HepG2 (cell line): Measurements from ENCODE around the gene CDC42BPG. TPM values are rescaled to one million over a fixed set of nuclear protein-coding genes. Genes with fewer than 3 reads are reported as not detected.

Experiments used
- AGO2 ChIP-seq: fragments of 200-400 bp; formaldehyde crosslinking; optimal IDR thresholded peaks from 2 replicates; pipeline ENCODE3; 2017; ENCODE audit warnings: mild to moderate bottlenecking, low read depth, low read length, moderate library complexity
- BATF2 ChIP-seq: sonication (generic); formaldehyde crosslinking; IDR thresholded peaks from 2 replicates; pipeline ENCODE4 v1.8.0; 2022; ENCODE audit warnings: mild to moderate bottlenecking, missing genetic modification reagents, moderate library complexity
- CREB1 ChIP-seq, 2 experiments: fragments of 450-650 bp in 1 of 2; IDR thresholded peaks; 2 replicates each; pipeline ENCODE4 v1.6.1; 2016 to 2017; ENCODE audit warnings: control low read depth in 1 of 2, mild to moderate bottlenecking in 1 of 2, missing compliant biosample characterization in 1 of 2, missing genetic modification characterization in 1 of 2
- ELK4 ChIP-seq: sonication (generic); formaldehyde crosslinking; IDR thresholded peaks from 2 replicates; pipeline ENCODE4 v1.9.0; 2021; ENCODE audit warnings: missing genetic modification reagents, borderline replicate concordance
- GMEB1 ChIP-seq: sonication (generic); formaldehyde crosslinking; IDR thresholded peaks from 2 replicates; pipeline ENCODE4 v1.5.1; 2020; ENCODE audit warnings: missing genetic modification reagents, mild to moderate bottlenecking, borderline replicate concordance
- GTF3A ChIP-seq: sonication (generic); formaldehyde crosslinking; conservative IDR thresholded peaks from 2 replicates; pipeline ENCODE4 v1.4.0; 2020; ENCODE audit warnings: mild to moderate bottlenecking, missing genetic modification reagents
- HNF4A ChIP-seq: sonication (generic); formaldehyde crosslinking; IDR thresholded peaks from 2 replicates; pipeline ENCODE4 v1.4.0; 2020; ENCODE audit warnings: missing genetic modification reagents
- HNF4G ChIP-seq, 2 experiments: sonication (generic) in 1 of 2; formaldehyde crosslinking in 1 of 2; IDR thresholded peaks; 2 replicates each; pipeline versions ENCODE4 v1.4.0 to v1.6.1; 2011 to 2020; ENCODE audit warnings: borderline replicate concordance in 2 of 2, low read depth in 2 of 2, mild to moderate bottlenecking in 2 of 2, low read length in 1 of 2, missing genetic modification reagents in 1 of 2, moderate library complexity in 1 of 2
- LBX2 ChIP-seq: sonication (generic); formaldehyde crosslinking; IDR thresholded peaks from 2 replicates; pipeline ENCODE4 v1.5.0; 2020; ENCODE audit warnings: missing genetic modification reagents, mild to moderate bottlenecking, borderline replicate concordance
- LCORL ChIP-seq, 2 experiments: fragments of 450-650 bp in 1 of 2; sonication (generic) in 1 of 2; formaldehyde crosslinking in 1 of 2; IDR thresholded peaks; 2 replicates each; pipeline versions ENCODE4 v1.5.0 to v1.6.1; 2017 to 2020; ENCODE audit warnings: antibody characterized with exemption in 1 of 2, missing genetic modification reagents in 1 of 2
- SRF ChIP-seq: IDR thresholded peaks from 2 replicates; pipeline ENCODE4 v1.6.1; 2011; ENCODE audit warnings: mild to moderate bottlenecking, low read depth, low read length, moderate library complexity
- TFDP2 ChIP-seq: sonication (generic); formaldehyde crosslinking; IDR thresholded peaks from 2 replicates; pipeline ENCODE4 v1.4.0; 2020; ENCODE audit warnings: missing genetic modification reagents
- TP53 ChIP-seq: sonication (generic); formaldehyde crosslinking; conservative IDR thresholded peaks from 2 replicates; pipeline ENCODE4 v1.4.0; 2020; ENCODE audit warnings: missing genetic modification reagents
- ZBTB43 ChIP-seq: sonication (generic); formaldehyde crosslinking; conservative IDR thresholded peaks from 2 replicates; pipeline ENCODE4 v1.4.0; 2020; ENCODE audit warnings: missing genetic modification reagents
- ZFY ChIP-seq: sonication (generic); formaldehyde crosslinking; IDR thresholded peaks from 2 replicates; pipeline ENCODE4 v1.4.0; 2020; ENCODE audit warnings: missing genetic modification reagents
- ZNF33B ChIP-seq: sonication (generic); formaldehyde crosslinking; IDR thresholded peaks from 2 replicates; pipeline ENCODE4 v1.5.1; 2020; ENCODE audit warnings: mild to moderate bottlenecking, missing genetic modification reagents
- ZNF510 ChIP-seq: sonication (generic); formaldehyde crosslinking; IDR thresholded peaks from 2 replicates; pipeline ENCODE4 v1.4.0; 2020; ENCODE audit warnings: low read depth, mild to moderate bottlenecking, missing genetic modification reagents
- ZNF775 ChIP-seq: sonication (generic); formaldehyde crosslinking; IDR thresholded peaks from 2 replicates; pipeline ENCODE4 v1.4.0; 2020; ENCODE audit warnings: missing genetic modification reagents, mild to moderate bottlenecking, moderate library complexity, borderline replicate concordance
- ZNF790 ChIP-seq: sonication (generic); formaldehyde crosslinking; IDR thresholded peaks from 2 replicates; pipeline ENCODE4 v1.8.0; 2022; ENCODE audit warnings: missing genetic modification reagents, mild to moderate bottlenecking, borderline replicate concordance
- ZSCAN12 ChIP-seq: sonication (generic); formaldehyde crosslinking; IDR thresholded peaks from 2 replicates; pipeline ENCODE4 v1.9.0; 2021; ENCODE audit warnings: mild to moderate bottlenecking, missing genetic modification reagents
- polyA plus RNA-seq, 8 experiments: library from polyadenylated mRNA; depleted of rRNA in 3 of 8; stranded (reverse) in 7 of 8; unstranded in 1 of 8; fragments of >200 nt; fragmentation: Illumina TruSeq in 4 of 8; extraction: Trizol in 4 of 8; gene quantifications; 2 replicates each; pipeline versions ENCODE4 v1.2.1 to v1.2.3, GENCODE V29; 2011 to 2016; ENCODE audit warnings: low read depth in 4 of 8, missing spikeins in 1 of 8, mixed read lengths in 1 of 8; ENCODE audit not compliant: insufficient read depth in 1 of 8
- total RNA-seq, 5 experiments: library from RNA; depleted of rRNA; stranded (reverse); fragments of >200 nt; fragmentation: Illumina TruSeq; extraction: Trizol; gene quantifications; 2 replicates each; pipeline ENCODE4 v1.2.3, GENCODE V29; 2016; ENCODE audit warnings: low read depth in 1 of 5

Gene CDC42BPG
- total and polyA plus RNA-seq, 2 of the 13 experiments (the other 11 are each of a cell fraction or from before 2014, with no cell fraction given) = 0.55 to 1.4 TPM

- TF ChIP-seq TP53 (CRISPR knock-in tag) = peak; percentile 91; the same call in 1 of the 2 replicates
- peak; percentile 87 for TF ChIP-seq ZBTB43 (CRISPR knock-in tag)
- TF ChIP-seq ZFY (CRISPR knock-in tag) = peak; percentile 45; the same call in 1 of the 2 replicates
- no peak for TF ChIP-seq BATF2 (CRISPR knock-in tag)
- TF ChIP-seq AGO2 = no peak
- TF ChIP-seq ELK4 (CRISPR knock-in tag) = no peak
- no peak for TF ChIP-seq GMEB1 (CRISPR knock-in tag)
- TF ChIP-seq ZNF510 (CRISPR knock-in tag) = no peak
- TF ChIP-seq SRF = no peak
- no peak for TF ChIP-seq ZNF790 (CRISPR knock-in tag)
- no peak for TF ChIP-seq LCORL (IDR thresholded peaks at IDR 0.05)
- TF ChIP-seq LCORL (CRISPR knock-in tag; IDR thresholded peaks at IDR 0.05) = peak; percentile 65; the same call in 1 of the 2 replicates
- no peak for TF ChIP-seq ZNF33B
- TF ChIP-seq HNF4G (IDR thresholded peaks at IDR 0.05; ENCODE audit: borderline replicate concordance, low read depth, low read length) = no peak
- TF ChIP-seq HNF4G (CRISPR knock-in tag; IDR thresholded peaks at IDR 0.05; ENCODE audit: borderline replicate concordance, low read depth) = no peak
- 0 out of 2 replicates have a peak, but pooled peaks have one; percentile 63 for TF ChIP-seq GTF3A (CRISPR knock-in tag)
- 0 out of 2 replicates have a peak, but pooled peaks have one; percentile 9 for TF ChIP-seq CREB1 (IDR thresholded peaks at IDR 0.05)
- no peak for TF ChIP-seq CREB1 (CRISPR knock-in tag; IDR thresholded peaks at IDR 0.05)
- no peak for TF ChIP-seq ZSCAN12 (CRISPR knock-in tag)
- peak; percentile 26; the same call in 1 of the 2 replicates for TF ChIP-seq HNF4A (CRISPR knock-in tag)
- TF ChIP-seq LBX2 (CRISPR knock-in tag) = no peak
- TF ChIP-seq ZNF775 = no peak
- TF ChIP-seq TFDP2 (CRISPR knock-in tag) = no peak
Measured at GRCh38 chr11:64842851-64843685, 1.4 kb downstream of the CDC42BPG start (continued).
